CD4-positive, alpha-beta T cell treated with Interleukin-17A for 1 hour (primary cell): ENCODE data around the gene ANKRD10.

ENCODE experiments used
- DNase-seq: peaks from one replicate; pipeline ENCODE4 v3.0.0-alpha.2; 2020

Gene ANKRD10

GRCh38 chr13:110828705-110829104 is 86.2 kb downstream of the ANKRD10 start:
- no peak for DNase-seq
